Activated CD4-positive, alpha-beta T cell treated with anti-CD3 and anti-CD28 coated beads, Interleukin-2, amount 50 U/mL, for 1 hour (primary cell): ENCODE measurements around the gene PRPF18.
"Not testable (repeated sequence)": the region's sequence is repeated elsewhere in the genome, so short reads cannot be mapped to it uniquely, and the experiment has no call there.

Experiments
- DNase-seq: peaks from one replicate; pipeline ENCODE4 v3.0.0-alpha.2; 2020

PRPF18 gene, protein sequence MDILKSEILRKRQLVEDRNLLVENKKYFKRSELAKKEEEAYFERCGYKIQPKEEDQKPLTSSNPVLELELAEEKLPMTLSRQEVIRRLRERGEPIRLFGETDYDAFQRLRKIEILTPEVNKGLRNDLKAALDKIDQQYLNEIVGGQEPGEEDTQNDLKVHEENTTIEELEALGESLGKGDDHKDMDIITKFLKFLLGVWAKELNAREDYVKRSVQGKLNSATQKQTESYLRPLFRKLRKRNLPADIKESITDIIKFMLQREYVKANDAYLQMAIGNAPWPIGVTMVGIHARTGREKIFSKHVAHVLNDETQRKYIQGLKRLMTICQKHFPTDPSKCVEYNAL

DNA sequence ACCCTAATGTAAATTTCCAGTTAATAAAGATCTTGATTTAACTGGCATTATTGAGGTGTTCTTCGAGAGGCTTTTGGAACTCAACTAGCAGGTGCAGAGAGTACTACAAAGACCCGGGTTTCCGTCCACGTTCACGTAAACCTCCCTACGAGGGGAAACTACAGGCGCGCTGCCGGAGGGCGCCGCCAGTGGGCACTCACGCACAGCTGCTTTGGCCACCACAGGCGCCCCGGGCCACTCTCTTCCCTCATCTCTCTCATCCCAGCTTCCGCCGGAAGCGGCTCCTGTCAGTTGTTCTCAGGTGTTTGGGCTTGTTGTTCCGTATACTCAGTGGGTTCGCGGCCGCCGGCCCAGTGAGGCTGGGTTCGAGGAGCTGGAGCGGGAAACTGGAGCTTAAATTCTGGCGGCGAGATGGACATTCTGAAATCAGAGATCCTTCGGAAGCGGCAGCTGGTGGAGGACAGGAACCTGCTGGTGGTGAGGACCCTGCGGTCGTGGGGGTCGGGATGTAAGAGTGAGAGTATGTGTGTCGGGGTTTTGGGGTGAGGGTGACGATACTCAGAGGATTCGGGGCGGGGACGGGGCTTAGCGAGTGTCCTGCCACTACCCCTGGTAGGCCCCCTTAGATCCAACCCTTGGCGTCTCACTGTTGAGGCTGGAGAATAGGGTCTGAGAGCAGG lies at the start of gene PRPF18:
TSS of gene PRPF18 (plus strand) at position 290 of the 680 bp plus-strand sequence. CDS start at position 412, 122 bp downstream.
- DNase-seq = peak; percentile 95

DNA sequence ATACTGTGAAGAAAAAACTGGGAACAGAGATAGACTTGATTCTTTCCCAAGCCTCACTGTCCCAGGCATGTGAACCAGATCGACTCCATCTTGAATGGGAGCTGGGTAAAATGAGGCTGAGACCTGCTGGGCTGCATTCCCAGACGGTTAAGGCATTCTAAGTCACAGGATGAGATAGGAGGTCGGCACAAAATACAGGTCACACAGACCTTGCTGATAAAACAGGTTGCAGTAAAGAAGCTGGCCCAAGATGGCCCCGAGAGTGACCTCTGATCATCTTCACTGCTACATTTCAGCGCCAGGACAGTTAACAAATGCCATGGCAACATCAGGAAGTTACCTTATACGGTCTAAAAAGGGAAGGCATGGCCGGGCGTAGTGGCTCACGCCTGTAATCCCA lies 48.8 kb upstream of the PRPF18 start:
- DNase-seq = not testable (repeated sequence)

DNA sequence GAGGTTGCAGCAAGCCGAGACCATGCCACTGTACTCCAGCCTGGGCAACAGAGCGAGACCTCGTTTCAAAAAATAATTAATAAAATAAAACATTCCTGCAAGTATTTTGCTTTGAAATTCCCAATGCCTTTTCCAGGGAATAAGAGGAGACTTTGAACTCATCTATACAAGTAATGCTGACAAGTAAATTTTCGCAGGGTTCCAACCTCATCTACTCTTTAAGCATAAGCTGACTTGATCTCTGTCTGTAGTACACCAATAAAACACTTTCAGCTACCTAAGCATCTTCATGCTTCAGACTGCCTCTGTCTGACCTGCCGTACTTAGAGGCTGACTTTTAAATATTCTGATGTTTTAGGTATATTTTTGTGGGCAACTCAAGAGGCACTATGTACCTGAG lies 44.2 kb upstream of the PRPF18 start:
- DNase-seq = no peak

DNA sequence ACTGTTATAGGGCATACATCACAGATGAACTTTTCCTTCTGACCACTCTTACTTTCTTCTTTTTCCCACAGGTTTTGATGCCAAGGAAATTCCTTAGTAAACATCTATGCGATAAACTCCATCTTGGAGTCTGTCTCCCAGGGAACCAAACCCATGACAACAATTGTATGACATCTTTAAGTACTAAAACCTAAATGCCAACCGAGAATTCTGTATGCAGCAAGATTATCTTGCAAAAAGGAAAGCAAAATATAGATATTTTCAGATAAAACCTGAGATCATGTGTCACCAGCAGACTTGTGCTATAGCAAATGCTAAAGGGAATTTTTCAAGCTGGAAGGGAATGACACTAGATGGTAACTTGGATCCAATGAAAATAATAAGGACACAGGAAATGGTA lies 36.0 kb upstream of the PRPF18 start:
- no peak for DNase-seq

DNA sequence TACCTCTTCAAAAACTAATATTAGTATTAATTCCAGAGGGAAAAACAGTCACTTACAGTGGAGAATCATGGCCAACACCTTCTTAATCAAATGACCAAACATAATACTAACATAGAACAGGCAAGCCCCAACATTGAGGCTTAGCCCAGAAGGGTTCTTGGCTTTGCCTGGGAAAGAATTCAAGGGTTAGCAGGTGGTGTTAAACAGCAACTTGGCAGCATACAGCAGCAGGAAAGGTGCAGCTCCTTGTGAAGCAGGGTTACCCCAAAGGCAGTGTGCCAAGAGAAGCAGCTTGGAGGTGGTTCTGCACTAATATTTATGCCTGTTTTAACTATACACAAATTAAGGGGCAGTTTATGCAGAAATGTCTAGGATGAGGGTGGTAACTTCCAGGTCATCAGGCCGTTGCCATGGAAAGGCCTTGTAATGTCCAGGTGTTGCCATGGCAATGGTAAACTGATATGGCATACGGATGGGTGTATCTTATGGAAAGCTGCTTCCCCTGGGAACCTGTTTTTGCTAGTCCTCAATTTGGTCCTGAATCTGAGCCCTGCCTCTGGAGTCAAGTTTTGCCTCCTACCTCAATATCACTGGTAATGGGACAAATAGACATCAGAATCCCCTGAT lies 30.8 kb upstream of the PRPF18 start:
- no peak for DNase-seq

DNA sequence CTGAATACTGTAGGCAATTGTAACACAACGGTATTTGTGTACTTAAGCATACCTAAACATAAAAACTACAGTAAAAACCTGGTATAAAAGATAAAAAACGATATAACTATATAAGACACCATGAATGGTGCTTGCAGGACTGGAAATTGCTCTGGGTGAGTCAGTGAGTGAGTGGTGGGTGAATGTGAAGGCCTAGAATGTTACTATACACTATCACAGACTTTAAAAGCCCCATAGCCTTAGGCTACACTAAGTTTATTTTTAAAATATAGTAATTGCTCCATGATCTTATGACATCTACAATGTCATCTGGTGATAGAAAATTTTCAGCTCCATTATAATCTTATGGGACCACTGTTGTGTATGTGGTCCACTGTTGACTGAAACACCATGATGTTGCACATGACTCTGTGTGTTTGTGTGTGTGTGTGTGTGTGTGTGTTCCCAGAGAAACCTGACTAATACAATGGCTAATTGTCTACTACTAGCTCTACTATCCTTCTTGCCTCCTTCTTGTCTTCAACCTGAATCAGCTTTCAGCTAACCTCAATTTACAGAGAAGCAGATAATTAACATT lies 27.6 kb upstream of the PRPF18 start:
- no peak for DNase-seq

DNA sequence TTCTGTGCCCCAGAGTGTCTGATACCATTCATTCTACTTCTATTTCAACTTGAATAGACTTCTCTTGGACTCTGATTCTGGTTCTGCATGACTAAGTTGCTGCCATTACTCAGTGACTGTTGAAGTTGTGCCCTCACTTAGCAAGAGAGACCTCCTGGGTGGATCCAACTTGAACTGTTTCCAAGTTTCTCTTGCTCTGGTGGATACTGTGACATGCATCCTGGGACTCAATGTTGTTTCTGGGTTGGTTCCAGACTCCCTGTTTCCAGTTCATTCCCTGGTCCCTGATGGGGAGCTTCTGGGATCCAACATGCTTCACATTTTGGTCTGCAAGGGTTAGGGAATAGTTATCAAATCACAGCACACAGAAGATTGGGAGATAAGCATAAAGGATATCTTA lies 26.2 kb upstream of the PRPF18 start:
- no peak for DNase-seq

DNA sequence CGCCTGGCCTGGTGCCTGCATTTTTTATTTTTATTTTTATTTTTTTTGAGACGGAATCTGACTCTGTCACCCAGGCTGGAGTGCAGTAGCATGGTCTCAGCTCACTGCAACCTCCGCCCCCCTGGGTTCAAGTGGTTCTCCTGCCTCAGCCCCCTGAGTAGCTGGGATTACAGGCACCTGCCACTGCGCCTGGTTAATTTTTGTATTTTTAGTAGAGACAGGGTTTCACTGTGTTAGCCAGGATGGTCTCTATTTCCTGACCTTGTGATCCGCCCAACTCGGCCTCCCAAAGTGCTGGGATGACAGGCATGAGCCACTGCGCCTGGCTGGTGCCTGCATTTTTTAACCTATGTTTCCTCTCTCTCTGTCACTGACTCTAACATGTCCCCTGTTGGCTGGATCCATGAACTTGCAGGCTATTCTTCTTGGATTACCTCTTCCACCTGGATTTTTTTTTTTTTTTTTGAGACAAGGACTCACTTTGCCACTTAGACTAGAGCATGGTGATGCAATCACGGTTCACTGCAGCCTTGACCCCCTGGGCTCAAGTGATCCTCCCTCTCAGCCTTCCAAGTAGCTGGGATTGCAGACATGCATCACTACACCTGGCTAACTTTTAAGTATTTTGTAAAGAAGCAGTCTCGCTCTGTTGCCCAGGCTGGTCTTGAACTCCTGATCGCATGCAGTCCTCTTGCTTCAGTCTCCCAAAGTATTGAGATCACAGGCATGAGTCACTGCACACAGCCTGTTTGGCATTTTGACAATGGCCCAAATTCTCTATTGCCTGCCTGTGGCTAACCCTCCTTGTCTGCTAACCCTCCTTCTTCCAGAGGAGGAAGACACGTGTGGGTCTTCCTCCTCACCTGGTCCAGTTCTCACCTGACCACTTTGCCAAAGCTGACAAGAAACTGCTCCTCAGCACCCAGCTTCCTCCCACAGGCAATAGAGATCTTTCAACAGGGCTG lies 23.0 kb upstream of the PRPF18 start:
- no peak for DNase-seq

DNA sequence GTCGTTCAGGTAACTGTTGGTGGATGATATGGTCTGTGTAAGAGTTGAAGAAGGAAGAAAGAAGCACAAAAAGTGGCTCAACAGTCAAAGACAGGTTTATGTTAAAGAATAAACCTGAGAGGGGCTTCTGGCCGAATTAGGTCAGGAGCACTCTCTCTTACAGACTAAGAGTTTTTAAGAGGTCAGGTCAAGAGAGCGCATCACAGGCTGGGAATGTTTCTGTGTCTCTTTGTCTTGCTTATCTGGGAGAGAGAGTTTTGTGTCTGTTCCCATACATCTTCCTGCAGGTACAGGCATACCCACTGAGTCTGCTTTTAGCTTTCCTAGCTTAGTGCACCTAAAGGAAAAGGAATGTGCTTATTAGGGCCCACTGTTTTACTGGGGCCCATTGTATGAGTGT lies 22.2 kb upstream of the PRPF18 start:
- DNase-seq = no peak

DNA sequence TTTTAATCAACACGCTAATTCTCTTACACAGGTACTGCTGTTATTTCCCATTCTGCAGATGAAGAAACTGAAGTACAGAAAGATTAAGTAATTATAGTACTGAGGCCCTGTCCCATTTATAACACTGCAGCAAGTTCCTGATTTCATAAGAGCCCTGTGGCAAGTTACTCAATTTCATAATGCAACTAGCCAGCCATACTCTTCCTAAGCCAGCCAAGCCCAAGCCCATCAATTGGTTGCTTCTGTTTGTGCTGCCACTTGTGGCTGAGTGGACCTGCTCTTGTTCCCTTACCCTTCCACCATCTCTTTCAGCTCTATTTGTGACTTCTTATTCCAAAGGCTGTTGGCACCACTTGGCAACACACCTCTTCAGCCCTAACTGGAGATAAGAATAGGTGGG lies 19.7 kb upstream of the PRPF18 start:
- no peak for DNase-seq

DNA sequence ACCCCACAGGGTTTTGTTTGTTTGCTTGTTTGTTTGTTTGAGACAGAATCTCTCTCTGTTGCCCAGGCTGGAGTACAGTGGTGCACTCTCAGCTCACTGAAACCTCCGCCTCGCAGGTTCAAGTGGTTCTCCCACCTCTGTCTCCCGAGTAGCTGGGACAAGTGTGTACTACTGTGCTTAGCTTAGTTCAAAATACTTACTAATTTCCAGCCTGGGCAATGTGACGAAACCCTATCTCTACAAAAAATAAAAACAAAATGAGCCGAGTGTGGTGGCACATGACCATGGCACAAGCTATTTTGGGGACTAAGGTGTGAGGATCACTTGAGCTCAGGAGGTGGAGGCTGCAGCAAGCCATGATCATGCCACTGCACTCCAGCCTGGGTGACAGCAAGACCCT lies 15.2 kb upstream of the PRPF18 start:
- DNase-seq = no peak

DNA sequence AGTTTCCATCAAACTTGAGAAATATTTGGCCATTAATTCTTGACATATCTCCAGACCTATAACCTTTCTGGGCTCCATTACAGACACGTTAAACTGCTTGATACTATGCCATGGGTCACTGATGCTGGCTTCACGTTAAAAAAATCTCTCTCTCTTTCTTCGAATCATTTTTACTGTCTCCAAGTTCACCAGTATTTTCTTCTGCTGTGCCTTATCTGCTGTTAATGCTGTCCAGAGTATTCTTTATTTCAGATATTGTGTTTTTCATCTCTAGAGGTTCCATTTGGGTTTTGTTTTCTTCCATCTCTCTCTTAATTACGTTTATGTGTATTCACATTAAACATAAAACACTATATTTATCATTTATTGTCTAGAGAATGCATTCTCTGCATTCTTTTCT lies 12.8 kb upstream of the PRPF18 start:
- DNase-seq = no peak

DNA sequence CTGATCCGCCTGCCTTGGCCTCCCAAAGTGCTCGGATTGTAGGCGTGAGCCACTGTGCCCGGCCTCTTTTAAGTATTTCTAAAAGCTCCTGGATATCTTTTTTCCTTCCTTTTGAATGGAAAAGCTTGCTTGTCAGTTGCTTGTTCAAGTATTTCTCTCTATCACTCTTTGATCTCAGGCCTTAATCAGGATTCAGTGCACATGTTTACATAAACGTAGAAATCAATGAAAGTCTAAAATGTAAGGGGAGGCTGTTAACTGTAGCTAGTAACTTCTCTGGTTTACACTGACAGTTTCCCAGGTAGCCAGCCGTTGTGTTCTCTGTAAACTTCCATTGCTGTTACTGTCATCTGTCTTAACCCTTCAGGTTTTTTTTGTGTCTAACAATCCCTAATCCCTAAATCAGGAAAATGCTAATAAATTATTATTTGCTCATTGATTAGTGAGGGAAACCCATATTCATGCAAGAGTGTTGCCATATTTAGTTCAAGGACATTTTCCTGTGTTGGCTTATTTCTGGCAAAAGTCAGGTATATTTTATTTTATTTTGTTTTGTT lies 1.5 kb upstream of the PRPF18 start:
- DNase-seq = no peak

DNA sequence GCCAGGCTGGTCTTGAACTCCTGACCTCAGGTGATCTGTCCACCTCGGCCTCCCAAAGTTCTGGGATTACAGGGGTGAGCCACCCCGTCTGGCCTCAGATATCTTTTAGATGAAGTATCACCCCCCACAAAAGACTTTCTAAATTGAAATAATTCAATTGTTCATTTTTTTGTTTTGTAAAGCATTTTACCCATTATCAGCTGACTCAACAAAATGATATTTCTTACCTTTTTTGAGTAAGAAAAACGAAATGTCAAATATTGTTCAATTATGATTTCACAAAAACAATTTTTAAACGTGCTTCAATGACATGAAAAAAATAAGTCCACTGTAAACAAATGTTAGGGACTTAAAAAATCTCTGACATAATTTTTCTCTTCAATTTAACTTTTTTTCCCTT lies 822 bp upstream of the PRPF18 start:
- DNase-seq = no peak

DNA sequence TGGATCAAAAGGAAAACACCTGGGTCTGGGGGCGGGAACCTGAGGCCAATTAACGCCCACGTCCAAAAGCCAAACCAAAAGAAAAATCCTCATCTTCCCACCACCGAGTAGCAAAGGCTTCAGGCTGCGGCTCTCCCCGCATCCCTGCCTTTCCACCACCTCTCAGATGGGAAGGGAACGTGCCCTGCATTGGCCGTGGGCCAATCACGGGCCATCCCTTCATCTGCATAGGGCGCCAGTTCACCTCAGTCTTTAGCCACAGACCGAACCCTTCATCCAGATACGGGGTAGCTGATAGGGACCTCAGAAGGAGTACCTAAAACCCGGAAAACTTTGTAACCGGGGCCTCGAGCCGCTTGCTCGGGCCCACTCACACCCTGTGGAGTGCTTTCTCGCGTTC lies 626 bp downstream of the PRPF18 start:
- no peak for DNase-seq

DNA sequence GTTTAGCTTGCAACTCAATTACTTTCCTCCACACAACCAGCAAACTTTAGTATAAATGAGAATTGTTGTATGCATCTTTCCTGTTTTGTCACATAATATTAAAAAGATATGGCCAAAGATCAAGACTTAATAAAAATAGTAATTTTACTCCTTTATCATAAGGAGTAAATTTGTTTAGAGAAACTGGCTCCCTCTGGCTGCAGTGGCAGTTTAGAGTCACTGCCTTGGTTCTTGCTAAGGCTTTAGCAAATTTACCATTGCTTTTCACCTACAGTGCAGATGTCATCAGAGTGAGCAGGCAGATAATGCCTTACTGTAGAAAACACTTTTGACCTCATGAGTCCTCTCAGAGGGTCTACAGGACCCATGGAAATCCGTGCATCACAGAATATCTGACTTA lies 2.6 kb downstream of the PRPF18 start:
- no peak for DNase-seq

DNA sequence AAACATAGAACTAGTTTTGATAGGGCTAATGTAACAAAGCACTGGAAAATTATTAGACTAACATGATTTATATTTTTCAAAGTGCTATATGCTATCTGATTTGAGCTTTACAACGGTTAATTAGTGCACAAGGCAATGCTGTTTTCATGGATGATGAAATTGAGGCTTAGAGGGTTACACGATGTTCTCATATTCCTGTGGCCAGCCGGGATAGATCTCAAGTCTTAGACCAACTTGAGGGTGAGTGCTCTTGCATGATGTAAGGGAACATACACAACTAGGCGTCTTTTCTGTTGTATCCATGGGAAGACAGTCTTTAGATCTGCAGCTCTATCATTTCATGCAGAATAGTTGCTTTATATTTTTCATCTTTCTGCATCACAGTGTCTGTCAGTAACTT lies 4.1 kb downstream of the PRPF18 start:
- DNase-seq = no peak

DNA sequence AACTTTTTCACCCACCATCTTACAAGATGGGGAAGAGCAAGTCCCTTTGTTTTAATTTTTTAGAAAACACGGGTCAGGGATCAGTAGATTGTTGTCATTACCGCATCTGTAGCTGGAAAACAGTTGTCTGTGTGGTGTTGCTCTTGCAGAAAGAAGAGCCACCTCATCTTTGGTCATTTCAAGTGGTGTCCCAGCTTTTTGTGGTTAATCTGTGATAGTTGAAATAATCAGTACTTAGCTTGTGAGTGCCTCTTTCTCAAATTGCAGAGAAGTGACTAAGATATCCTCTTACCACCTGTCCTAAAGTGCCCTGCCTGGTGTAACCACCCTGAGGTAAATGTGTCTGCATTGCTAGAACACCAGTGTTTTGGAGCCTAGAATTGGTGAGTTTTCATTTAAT lies 5.5 kb downstream of the PRPF18 start:
- DNase-seq = no peak

DNA sequence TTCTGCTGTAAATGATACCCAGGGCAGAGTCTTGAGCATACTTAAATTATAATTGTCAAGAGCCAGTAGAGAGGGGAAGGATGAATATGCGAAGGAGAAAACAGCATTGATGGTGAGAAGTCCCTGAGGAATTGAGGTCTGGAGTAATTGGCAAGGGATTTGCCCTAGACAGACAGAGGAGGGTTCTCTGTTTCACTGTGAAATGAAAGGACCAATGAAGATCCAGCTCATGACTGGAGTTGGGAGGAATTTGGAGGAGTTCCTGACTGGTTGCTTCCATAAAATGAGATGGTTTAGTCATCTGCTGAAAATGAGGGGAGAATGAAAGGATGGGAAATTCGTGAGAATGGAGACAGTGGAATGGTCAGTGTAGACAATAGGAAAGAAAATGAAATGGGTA lies 6.8 kb downstream of the PRPF18 start:
- DNase-seq = no peak

DNA sequence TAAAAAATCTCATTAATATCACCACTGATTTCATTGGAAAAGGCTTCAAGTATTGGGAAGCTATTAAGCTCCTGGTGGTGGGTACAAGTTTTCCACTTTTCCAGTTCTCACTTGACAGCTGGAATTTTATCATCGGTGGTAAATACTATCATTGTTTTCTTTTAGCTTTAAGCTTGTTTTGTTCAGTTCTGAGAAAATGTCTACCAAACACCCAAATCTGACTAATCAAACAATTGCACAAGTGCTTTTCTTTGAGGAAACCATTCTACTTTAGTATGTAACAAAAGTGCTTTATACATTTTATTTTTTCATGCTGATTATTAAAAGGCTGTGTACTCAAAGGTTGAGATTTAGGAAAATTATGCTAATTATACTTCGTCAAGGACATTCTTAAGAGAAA lies 7.9 kb downstream of the PRPF18 start:
- DNase-seq = no peak

DNA sequence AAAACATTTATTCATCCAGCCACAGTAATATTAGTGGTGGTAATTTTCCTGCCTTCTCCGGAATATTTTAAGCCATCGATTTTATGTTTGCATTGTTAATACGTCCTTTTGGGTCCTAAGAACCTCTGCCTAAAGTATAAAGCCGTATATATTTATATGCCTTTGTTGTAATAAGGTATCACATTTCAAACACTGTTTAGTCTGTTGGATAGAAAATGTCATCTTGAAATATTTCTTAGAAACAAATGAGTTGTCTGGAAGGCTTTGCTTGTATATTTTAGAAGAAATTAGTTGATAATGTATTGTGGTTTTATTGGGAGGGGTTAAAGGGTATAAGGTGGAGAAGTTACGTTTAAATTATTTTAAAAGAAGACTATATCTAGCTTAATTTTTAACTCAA lies 11.1 kb downstream of the PRPF18 start:
- no peak for DNase-seq

DNA sequence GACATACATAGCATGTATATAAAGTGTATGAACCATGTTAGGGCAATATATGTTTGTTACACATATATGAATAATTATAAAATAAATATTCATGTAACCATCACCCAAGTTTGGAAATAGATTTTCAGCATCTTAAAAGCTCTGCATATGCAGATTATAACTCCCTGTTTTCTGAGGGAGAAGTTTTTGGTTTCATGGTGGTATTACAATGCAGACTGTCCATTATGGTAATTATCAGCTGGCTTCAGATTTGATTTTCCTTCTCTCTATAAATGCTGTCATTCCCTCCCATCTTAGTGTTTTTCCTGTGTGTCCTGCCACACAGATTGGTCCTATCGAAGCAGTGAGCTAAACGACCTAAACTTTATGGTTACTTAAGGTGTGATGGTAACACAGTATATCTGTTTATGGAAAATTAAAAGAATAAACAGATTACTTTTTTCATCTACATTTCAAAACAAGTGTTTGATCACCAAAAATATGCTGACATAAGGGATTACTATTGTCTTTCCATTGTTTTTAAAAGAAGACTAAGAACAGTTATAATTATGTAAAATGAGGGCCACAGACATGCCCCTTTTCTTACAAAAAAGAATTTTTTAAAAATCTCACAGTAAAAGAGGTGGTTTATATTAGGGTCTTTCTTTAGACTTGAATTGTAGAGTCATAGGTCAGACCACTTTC lies 17.7 kb downstream of the PRPF18 start:
- DNase-seq = no peak
